Skeletal muscle satellite cell (primary cell): ENCODE results near the gene BCL2L13.
"Not testable (repeated sequence)": the region's sequence is repeated elsewhere in the genome, so short reads cannot be mapped to it uniquely, and the experiment has no call there.

Source experiments
- H3K27me3 ChIP-seq: 2 replicates; pipeline ENCODE4 v1.7.0; 2013; ENCODE audit warnings: low read length; ENCODE audit not compliant: control insufficient read depth, insufficient read depth
- H3K36me3 ChIP-seq: 2 replicates; pipeline ENCODE4 v1.7.0; 2013; ENCODE audit warnings: mild to moderate bottlenecking, control low read depth, low read length; ENCODE audit not compliant: insufficient read depth
- H3K4me1 ChIP-seq: 2 replicates; pipeline ENCODE4 v1.7.0; 2013; ENCODE audit warnings: low read length; ENCODE audit not compliant: control insufficient read depth, insufficient read depth
- H3K4me2 ChIP-seq: 2 replicates; pipeline ENCODE4 v1.7.0; 2013; ENCODE audit warnings: mild to moderate bottlenecking, low read length
- H3K4me3 ChIP-seq: 2 replicates; pipeline ENCODE4 v1.7.0; 2013; ENCODE audit warnings: low read length
- H3K9ac ChIP-seq: 2 replicates; pipeline ENCODE4 v1.7.0; 2013; ENCODE audit warnings: mild to moderate bottlenecking, low read depth, low read length, moderate library complexity
- H3K9me3 ChIP-seq: replicated peaks from 2 replicates; pipeline ENCODE4 v1.7.0; 2013; ENCODE audit warnings: mild to moderate bottlenecking, control low read depth, low read length

The BCL2L13 gene

GRCh38 chr22:17665854-17666253 is 27.3 kb downstream of the BCL2L13 start:
- Histone ChIP-seq H3K4me2 (no peak overlapping the region), H3K27me3 (no peaks in the 10 kb centered on the region), H3K4me3 (no peak overlapping the region), H3K9ac (no peak overlapping the region), H3K36me3 (peaks cover 7% of the 10 kb centered on the region), H3K4me1 (no peaks in the 10 kb centered on the region), H3K9me3 (no peaks in the 10 kb centered on the region)

GRCh38 chr22:17671521-17672092 is 33.0 kb downstream of the BCL2L13 start:
- not testable (repeated sequence) for H3K9ac ChIP-seq, H3K27me3 ChIP-seq, H3K9me3 ChIP-seq, H3K36me3 ChIP-seq, H3K4me2 ChIP-seq, H3K4me3 ChIP-seq
- H3K4me1 ChIP-seq = peaks cover 16% of the 10 kb centered on the region

- H3K36me3 ChIP-seq = no peaks in the 10 kb centered on the region
- H3K4me3 ChIP-seq = no peak overlapping the region
- no peak overlapping the region for H3K9ac ChIP-seq
- peaks cover 16% of the 10 kb centered on the region for H3K4me1 ChIP-seq
- no peaks in the 10 kb centered on the region for H3K27me3 ChIP-seq
- H3K9me3 ChIP-seq = no peaks in the 10 kb centered on the region
- peak overlapping the region; percentile 2 for H3K4me2 ChIP-seq
Observed at GRCh38 chr22:17672417-17672991, 33.9 kb downstream of the BCL2L13 start.

GRCh38 chr22:17674152-17674551 is 35.6 kb downstream of the BCL2L13 start:
- H3K27me3 ChIP-seq = no peaks in the 10 kb centered on the region
- H3K4me3 ChIP-seq = no peak overlapping the region
- H3K4me1 ChIP-seq = peaks cover 16% of the 10 kb centered on the region
- H3K36me3 ChIP-seq = no peaks in the 10 kb centered on the region
- H3K9me3 ChIP-seq = no peaks in the 10 kb centered on the region
- H3K9ac ChIP-seq = no peak overlapping the region
- no peak overlapping the region for H3K4me2 ChIP-seq

- Histone ChIP-seq H3K9me3 (no peaks in the 10 kb centered on the region), H3K36me3 (no peaks in the 10 kb centered on the region), H3K9ac (no peak overlapping the region), H3K27me3 (no peaks in the 10 kb centered on the region), H3K4me3 (no peak overlapping the region), H3K4me2 (no peak overlapping the region), H3K4me1 (peaks cover 16% of the 10 kb centered on the region)
Observed at GRCh38 chr22:17675584-17675983, 37.0 kb downstream of the BCL2L13 start.

- H3K36me3 ChIP-seq = no peaks in the 10 kb centered on the region
- H3K9ac ChIP-seq = no peak overlapping the region
- no peaks in the 10 kb centered on the region for H3K4me1 ChIP-seq
Observed at GRCh38 chr22:17678817-17679385, 40.3 kb downstream of the BCL2L13 start.

GRCh38 chr22:17684245-17684644 is 45.7 kb downstream of the BCL2L13 start:
- no peaks in the 10 kb centered on the region for H3K4me1 ChIP-seq
- H3K27me3 ChIP-seq = no peaks in the 10 kb centered on the region
- no peak overlapping the region for H3K4me3 ChIP-seq
- peaks cover 8% of the 10 kb centered on the region for H3K36me3 ChIP-seq
- H3K9ac ChIP-seq = no peak overlapping the region
- no peaks in the 10 kb centered on the region for H3K9me3 ChIP-seq
- no peak overlapping the region for H3K4me2 ChIP-seq

More at GRCh38 chr22:17678817-17679385, 40.3 kb downstream of the BCL2L13 start:
- Histone ChIP-seq H3K27me3 (no peaks in the 10 kb centered on the region), H3K4me2 (no peak overlapping the region), H3K9me3 (no peaks in the 10 kb centered on the region), H3K4me3 (no peak overlapping the region)

- H3K4me1 ChIP-seq = no peaks in the 10 kb centered on the region
- H3K4me2 ChIP-seq = no peak overlapping the region
- no peaks in the 10 kb centered on the region for H3K9me3 ChIP-seq
- H3K36me3 ChIP-seq = peaks cover 13% of the 10 kb centered on the region
- H3K9ac ChIP-seq = no peak overlapping the region
- no peak overlapping the region for H3K4me3 ChIP-seq
- H3K27me3 ChIP-seq = no peaks in the 10 kb centered on the region
Observed at GRCh38 chr22:17692841-17693240, 54.3 kb downstream of the BCL2L13 start.

GRCh38 chr22:17694193-17694592 is 55.6 kb downstream of the BCL2L13 start:
- Histone ChIP-seq H3K27me3 (no peaks in the 10 kb centered on the region), H3K9me3 (no peaks in the 10 kb centered on the region), H3K4me3 (no peak overlapping the region), H3K4me1 (no peaks in the 10 kb centered on the region), H3K36me3 (peaks cover 9% of the 10 kb centered on the region), H3K4me2 (no peak overlapping the region), H3K9ac (no peak overlapping the region)

- no peaks in the 10 kb centered on the region for H3K27me3 ChIP-seq
- H3K4me1 ChIP-seq = no peaks in the 10 kb centered on the region
- H3K4me2 ChIP-seq = no peak overlapping the region
- H3K4me3 ChIP-seq = no peak overlapping the region
- H3K9me3 ChIP-seq = no peaks in the 10 kb centered on the region
- no peak overlapping the region for H3K9ac ChIP-seq
- peaks cover 9% of the 10 kb centered on the region for H3K36me3 ChIP-seq
Observed at GRCh38 chr22:17694752-17695151, 56.2 kb downstream of the BCL2L13 start.

GRCh38 chr22:17695986-17696385 is 57.4 kb downstream of the BCL2L13 start:
- H3K4me1 ChIP-seq = no peaks in the 10 kb centered on the region
- no peak overlapping the region for H3K4me3 ChIP-seq
- H3K9me3 ChIP-seq = no peaks in the 10 kb centered on the region
- no peak overlapping the region for H3K9ac ChIP-seq
- H3K4me2 ChIP-seq = no peak overlapping the region
- H3K27me3 ChIP-seq = no peaks in the 10 kb centered on the region
- H3K36me3 ChIP-seq = peaks cover 9% of the 10 kb centered on the region

- H3K9me3 ChIP-seq = not testable (repeated sequence)
Observed at GRCh38 chr22:17697196-17697595, 58.6 kb downstream of the BCL2L13 start.

More at GRCh38 chr22:17697196-17697595, 58.6 kb downstream of the BCL2L13 start:
- H3K4me1 ChIP-seq, H3K9ac ChIP-seq, H3K27me3 ChIP-seq, H3K36me3 ChIP-seq, H3K4me3 ChIP-seq, H3K4me2 ChIP-seq: not testable (repeated sequence)
